NAMALWA (cell line): Measurements from ENCODE around the gene FBXO31.

ENCODE experiments used
- DNase-seq: peaks from one replicate; pipeline ENCODE4 v3.0.0-alpha.2; 2015; ENCODE audit warnings: low spot score

FBXO31 gene

DNA sequence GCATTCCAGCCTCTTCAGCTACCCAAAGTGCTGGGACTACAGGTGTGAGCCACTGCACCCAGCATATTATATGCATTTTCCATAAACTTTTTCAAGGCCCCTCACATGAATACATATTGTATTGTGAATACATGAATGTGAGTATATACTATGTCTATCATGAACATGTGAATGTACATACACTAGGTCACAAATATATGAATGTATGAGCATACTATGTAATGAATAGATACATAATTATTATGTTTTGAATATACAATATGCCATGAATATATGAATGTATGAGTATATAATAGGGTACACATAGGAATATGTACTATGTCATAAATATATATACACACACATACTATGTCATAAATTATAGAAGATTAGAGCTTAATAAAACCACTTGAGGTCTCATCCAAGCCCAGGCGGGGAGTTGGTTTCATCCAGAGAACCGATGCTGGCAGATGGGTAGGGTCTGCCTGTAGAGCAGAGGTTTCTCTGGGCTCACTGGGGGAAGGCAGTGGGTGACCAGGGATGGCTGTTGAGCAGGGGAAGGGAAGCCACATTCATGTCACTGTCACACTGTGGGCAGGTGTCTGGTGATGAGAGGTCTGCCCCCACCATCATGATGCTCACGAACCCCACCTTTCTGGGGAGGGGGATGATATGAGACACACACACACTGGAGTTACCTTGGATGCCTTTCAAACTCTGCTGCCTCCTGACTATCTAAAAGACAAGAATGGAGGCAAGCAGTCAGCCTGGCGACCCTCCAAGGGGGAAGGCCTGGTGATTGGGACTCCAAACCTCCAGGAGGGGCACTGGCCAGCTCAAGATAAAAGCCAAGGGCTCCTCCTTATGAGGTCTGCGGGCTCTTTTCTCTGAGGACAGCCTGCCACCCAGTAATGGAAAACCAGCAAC is 73.7 kb downstream of the FBXO31 start:
- no peak for DNase-seq

DNA sequence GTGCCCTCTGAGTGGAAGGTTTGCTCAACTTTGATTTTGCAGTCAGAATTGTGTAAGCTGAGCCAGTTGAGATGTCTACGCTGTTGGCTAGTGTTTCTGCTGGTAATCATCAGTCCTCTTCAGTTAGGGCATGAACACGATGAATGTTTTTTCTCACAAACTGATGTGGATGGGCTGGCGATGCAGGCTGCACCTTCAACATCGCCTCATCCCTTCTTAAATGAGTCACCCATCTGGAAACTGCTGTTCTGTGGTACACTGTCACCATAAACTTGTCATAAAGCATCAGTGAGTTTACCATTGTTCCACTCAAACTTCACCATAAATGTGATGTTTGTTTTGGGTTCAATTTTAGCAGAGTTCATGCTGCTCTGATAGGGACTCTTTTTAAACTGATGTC is 74.8 kb downstream of the FBXO31 start:
- no peak for DNase-seq

DNA sequence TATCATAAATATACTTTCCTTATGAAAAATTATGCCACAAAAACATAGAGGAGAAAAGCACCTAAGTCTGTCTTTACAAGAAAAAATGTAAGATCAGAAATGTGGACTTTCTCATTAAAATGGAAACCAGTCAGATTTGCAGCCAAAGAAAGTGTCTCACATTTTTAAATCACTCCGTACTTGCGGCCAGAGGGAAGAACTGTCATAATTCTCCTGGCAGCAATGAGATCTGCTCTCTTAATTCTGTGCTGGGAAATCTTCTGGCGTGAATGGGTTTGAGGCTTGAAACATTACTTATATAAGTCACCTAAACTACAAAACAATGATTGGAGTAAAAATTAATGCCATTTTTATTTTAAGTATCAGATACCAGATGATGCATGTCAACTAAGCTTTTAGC is 77.1 kb downstream of the FBXO31 start:
- DNase-seq = no peak

DNA sequence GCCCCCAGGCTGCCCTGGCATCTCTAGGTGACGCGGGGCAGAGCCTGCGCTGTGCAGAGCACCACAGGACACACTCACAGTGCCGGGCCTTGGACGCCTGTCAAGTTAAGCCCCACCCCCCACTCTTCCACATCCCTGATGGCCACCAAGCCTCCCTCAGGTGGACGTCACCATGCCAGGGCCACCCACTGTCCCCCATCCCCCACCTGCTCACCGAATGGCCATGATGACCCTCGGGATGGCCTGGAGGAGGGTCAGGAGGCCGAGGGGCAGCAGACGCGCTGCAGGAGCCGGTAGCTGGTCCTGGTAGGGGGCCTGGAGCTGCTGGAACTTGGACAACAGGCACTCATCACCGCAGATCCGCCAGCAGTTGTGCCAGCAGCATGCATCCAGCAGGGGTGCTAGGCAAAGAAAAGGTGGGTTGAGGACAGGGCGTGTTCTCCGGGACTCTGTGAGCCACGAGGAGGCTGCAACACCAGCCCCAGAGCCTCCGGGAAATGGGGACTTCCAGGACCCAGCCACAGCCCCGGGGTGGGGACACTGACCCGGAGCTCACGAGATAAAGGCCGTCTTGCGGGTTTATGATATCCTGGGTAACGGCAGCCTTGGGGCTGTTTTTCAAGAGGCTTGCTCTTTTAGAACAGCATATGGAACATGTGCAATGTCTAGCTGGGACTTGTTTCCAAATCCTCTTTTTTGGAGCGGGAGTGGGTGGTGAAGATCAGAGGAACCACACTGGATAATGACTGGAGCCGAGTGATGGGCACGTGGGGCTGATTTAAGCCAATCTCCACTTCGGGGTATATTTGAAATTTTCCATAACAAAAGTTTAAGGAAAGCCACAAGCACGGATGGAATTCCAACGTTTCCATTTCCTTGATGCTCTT is 77.8 kb downstream of the FBXO31 start:
- DNase-seq = no peak

DNA sequence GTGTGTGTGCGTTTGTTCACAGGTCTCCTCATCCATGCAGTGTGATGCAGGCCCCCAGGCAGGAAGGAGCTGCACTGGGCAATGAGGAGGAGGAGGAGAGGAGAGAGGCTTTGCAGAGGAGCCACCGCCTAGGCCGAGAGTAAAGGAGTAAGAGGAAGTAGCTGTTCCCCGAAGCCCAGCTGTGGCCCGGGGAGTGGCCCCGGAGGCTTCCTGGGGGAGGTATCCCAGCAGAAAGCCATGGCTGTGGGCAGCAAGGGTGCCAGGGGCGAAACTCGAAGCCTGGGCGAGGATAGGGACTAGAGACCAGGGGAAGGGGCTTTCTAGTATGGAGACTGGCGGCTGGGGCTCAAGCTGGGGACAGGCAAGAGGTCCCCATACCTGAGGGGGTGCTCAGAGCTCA is 78.6 kb downstream of the FBXO31 start:
- no peak for DNase-seq

DNA sequence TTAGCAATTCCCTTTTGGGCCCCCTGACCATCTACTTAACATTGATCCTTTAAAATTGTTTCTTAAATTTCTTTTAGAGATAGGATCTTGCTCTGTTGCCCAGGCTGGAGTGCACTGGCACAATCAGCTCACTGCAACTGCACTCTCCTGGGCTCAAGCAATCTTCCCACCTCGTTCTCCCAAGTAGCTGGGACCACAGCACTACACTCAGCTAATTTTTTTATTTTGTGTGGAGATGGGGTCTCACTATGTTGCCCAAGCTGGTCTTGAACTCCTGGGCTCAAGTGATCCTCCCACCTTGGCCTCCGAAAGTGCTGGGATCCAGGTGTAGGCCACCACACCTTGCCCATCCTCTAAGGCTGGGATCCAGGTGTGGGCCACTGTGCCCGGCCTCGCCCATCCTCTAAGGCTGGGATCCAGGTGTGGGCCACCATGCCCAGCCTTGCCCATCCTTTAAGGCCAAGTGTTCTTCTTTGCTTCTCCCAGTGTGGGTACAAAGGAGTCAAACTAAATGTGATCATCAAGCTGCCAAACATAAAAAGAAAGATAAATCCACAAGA is 79.5 kb downstream of the FBXO31 start:
- DNase-seq = no peak

DNA sequence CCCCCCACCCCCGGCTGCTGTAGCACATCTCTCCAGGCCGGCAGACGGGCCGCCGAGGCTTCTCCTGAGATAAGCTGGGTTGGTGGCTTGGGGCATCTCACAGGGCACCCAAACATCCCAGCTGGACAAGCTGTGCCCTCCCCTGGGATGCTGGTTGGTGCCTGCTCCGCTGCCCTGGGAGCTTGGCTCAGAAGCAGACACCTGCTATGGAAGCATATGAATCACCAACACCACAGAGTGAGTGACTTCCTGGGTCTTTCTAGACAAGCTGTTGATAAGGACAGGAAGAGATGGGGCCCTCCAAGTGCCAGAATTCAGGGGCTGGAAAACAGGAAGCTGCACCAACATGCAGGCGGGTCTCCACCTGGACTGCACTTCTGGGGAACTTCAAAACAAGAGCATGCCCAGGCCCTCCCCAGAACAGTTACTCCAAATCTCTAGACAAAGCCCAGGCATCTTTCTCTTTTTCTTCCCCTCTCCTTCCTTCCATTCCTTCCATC is 80.1 kb downstream of the FBXO31 start:
- no peak for DNase-seq

DNA sequence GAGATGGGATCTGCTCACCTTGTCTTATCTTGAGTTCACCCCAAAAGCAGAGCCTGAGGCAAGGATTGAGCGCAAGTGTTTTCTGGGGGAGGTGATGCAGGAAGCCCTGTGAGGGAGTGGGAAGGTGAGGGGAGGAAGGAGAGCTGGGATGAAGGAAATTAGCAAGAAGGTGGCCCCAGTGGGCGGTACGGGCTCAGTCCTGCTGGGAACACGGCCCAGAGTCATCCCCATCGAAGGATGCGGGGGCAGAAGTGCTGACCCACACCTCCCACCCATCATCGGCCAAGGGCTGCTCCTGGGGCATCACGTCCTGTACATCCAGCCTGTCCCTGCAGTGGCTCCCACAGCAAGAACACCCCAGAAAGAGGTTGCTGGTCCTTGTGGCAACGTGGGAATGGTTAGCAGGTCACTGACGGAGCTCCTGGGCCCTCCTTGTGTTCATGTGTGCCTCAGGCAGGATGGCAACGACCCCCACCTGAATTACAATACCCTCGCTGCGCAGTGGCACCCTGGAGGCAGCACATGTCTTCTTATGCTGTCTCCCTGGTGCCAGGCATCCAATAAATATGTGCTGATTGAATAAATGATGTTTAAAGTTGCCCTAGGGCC is 84.6 kb downstream of the FBXO31 start:
- DNase-seq = no peak

DNA sequence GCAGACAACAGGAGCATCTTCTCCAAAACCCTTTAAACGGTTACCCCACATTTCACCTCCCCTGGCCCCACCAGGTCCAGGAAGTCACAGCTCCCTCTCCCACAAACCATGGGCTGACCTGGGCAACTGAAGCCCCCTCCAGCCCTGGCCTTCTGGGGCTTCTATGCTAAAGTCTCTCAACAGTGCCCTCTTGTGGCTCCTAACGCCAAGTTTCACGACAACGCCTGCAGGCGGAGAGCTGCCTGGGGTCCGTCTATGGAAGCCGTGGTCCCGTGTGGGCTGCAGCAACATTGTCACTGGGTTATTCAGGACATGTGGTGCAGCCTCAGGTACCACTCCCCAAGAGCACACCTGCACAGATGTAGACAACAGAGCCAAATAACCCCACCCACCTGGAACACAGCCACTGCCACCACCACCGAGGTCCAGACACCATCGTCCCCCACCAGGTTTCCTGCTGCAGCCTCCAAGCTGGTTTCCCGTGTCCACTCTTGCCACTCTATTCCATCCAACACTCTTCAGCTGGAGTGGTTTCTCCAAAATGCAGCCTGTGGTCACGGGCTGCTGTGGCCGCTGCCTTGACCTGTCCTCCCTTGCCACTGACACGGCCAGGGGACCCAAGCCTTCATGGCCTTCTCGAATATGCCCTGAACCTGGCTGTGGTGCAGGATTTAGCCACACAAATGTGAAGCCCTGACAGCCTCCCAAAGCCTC is 85.5 kb downstream of the FBXO31 start:
- DNase-seq = peak; percentile 75

DNA sequence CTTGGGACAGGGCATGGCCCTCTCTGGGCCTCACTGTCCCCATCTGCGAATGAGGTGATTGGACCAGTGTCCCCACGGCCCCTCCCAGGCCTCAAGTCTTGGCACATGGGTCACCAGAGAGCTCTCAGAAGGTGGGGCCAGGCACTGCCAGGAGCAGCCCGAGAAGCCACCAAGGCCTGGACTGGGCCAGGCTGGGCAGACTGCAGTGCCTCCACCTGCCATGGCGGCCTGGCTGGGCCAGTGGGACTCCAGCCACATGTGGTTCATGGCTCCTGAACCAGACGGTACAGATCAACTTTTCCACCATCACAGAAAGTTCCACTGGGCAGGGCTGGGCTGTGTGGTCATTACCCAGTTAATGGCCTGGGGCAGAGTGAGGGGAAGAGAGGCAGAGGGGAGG is 86.2 kb downstream of the FBXO31 start:
- DNase-seq = no peak

DNA sequence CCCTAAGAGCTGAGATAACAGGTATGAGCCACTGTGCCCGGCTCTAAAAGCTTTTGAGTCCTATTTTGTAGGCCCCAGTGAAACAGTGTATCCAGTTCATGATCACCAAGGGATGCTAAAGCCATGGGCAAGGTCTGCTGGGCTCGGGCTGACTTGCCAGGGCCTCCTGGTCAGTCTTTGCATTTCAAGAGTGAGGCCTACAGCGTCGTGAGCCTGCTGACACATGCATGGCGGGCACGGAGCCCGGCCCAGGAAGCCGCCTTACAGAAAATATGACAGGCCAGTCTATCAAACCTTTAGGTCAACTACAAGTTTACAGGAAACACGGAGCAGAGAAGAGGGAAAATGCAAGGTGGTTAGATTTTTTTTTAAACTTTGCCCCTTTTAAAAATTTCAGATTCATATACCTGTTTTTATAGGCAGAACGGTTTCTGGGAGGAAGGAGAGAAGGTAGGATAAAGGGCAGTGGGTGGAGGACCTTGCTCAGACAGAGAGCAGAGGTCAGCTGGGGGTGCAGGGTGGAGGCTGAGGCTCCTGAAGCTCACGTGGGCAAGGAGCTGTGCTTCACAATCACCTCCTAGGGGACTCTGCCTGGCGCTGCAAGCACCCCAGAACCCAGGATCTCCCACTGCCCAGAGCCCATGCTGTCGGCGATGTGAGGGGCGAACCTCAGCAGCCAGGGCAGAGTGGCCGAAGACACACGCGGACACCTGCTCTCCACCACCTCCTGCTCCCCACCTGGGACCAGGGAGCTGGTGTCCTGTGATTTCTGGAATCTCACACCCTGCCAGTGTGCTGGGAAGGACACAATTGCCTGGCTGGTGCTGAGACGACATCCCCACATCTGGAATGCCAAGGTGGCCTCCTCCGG is 87.7 kb downstream of the FBXO31 start:
- DNase-seq = no peak

DNA sequence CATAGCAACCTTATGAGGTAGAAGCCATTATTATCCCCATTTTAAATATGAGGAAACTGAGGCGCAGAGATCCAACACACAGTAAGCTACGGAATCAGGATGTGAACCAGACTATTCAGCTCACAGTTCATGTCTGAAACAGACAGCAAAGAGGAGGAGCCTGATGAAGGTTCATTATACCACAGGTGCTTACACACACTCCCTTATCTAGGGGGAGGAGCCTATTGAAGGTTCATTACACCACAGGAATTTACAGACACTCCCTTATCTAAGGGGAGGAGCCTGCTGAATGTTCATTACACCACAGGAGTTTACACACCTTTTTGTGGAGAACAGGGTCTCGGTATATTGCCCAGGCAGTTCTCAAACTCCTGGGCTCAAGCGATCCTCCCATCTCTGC is 88.3 kb downstream of the FBXO31 start:
- peak; percentile 82 for DNase-seq

DNA sequence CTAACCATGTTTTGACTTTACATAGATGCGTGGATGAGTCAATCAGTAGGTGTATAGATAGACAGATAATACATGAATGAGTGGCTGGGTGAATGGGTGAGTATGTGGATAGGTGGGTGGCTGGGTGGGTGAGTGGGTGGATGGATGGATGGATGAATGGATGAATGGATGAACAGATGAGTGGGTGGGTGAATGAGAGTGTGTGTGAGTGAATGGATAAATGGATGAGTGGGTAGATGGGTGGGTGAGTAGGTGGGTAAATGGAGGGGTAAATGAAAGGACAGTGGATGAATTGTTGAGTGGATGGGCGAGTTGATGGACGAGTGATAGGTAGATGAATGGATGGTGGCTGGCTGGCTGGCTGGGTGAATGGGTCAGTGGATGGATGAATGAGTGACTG is 89.6 kb downstream of the FBXO31 start:
- DNase-seq = no peak

DNA sequence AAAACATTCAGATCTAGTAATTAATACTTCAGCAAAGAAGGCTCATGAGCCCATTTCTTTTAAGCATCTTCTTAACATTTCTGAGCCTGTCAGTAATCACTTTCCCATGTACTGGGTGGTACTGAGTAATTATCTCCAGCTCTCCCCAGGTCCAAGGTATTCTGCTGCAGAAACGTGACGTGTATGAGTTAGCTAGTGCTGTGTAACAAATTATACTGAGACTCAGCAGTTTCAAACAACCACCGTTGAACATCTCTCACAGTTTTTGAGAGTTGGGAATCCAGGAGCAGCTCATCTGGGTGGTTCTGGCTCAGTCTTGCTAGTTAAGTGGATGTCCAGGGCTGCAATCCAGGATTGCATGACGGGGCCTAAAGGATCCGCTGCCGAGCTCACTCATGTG is 91.6 kb downstream of the FBXO31 start:
- no peak for DNase-seq

DNA sequence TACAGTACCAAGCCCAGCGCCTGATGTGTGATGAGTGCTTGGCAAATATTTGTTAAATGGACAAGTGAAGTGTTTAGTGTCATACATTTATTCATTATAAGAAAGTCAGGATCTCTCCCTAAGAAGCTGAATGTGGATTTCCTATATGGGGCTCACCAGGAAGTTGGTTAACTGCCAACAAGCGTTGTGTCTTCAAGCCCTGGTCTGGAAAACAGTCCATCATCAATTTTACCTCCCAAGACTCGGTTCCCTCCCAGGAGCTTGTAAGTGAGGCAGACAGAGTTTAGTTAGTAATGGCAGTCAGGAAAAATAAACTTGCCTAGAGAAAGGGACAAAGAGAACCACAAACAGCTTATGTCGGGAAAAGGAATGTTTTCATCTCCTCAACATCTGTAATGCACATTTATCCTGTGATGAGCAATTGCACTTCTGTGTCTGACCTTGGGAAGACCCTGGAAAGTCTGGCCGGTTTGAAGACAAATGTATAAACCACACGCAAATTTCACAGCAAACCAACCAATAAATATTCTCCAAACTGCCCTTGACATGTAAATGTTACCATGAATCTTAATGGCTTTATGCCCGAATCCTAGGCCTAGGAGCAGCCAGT is 94.7 kb downstream of the FBXO31 start:
- no peak for DNase-seq

DNA sequence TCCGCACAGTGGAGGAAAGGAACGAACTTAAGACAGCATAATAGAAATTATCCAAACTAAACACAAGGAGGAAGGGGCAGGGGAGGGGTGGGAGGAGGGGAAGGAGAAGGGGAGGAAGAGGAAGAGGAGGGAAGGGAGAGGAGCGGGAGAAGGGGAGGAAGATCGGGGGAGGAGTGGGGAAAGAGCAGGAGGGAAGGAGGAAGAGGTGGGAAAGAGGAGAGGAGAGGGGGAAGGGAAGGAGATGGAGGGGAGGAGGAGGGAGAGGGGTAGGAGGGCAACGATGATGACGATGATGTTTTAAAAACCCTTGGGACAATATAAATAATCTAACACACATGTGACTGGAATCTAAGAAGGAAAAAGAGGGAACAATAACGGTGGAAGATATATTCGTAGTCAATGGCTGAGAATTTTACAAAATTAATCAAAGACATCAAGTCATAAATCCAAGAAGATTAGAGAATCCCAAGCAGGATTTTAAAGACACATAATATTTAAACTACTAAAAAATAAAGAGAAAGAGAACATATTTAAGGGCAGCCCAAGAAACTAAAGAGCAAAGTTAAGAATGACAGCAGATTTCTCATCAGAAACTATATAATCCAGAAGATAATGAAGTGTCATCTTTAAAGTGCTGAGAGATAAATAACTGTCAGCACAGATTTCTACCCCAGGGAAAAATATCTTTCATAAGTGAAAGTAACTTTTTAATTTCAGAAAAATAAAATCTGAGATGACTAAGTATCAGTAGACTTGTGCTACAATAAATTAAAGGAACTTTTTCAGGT is 96.5 kb downstream of the FBXO31 start:
- DNase-seq = no peak

DNA sequence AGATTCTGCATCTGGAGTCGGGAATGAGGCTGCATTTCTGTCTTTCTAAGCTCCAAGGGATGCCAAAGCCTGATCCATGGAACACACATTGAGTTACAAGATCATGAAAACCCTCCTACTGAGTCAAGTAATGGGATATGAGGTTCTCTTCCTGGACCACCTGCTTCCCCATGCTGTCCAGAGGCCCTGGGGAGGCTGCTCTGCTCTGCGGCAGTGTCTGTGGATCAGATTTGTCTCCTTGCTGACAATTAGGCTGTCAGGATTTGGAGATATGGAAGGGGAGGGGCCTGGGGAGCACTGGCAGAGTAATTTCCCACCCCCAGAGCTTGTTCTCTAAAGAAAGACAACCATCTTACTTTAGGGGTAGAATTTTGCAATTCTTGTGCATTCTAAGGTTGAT is 99.4 kb downstream of the FBXO31 start:
- DNase-seq = no peak

DNA sequence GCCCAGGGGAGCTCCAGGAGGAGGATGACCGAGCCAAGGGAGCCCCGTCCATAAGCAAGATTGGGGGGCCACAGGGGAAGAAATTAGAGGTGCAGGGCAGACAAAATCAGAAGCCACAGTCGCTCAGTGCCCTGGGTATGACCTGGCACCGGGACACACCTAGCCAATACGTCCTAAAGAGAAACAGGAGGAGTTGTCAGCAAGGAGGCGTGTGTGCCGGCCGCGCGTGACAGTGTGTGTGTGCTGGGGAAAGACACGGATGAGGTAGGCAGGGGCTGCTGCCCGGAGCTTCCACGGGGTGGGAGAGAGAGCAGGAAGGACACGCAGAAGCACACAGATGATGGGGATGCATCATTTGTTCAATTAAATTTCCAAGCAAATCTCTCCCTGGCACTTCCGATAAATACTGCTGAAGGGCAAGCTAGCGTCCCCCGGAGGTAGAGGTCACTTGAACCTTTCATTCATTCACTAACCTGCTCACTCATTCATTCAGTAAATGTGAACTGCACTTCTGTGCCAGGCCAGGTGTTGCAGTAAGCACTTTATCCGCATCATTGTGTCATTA is 104.4 kb downstream of the FBXO31 start:
- no peak for DNase-seq
